B cell (primary cell): Measurements from ENCODE around the gene FAF2. TPM values are rescaled to one million over a fixed set of nuclear protein-coding genes. Genes with fewer than 3 reads are reported as not detected.

Experiments
- ATAC-seq: fragments of 200-7000 bp; cut with Tn5 transposase; one replicate; pipeline ENCODE4 v1.10.0; 2021; ENCODE audit warnings: low read depth, mild to moderate bottlenecking, moderate number of reproducible peaks, moderate library complexity
- CTCF ChIA-PET: fragments of 350-600 bp; sonication (Branson Sonifier 250); formaldehyde crosslinking; loops from one replicate; lab custom pipeline; 2021; ENCODE audit warnings: antibody characterized with exemption, inconsistent platforms; lab: Charles Lee
- POLR2A ChIA-PET: fragments of 350-600 bp; sonication (Branson Sonifier 250); formaldehyde crosslinking; loops from one replicate; lab custom pipeline; 2021; ENCODE audit warnings: antibody characterized with exemption; lab: Charles Lee
- DNase-seq: peaks from one replicate; pipeline ENCODE4 v3.0.0; 2013
- H2AFZ ChIP-seq: 2 replicates; pipeline ENCODE4 v1.6.1; 2012; ENCODE audit warnings: mild to moderate bottlenecking, low read depth, low read length; ENCODE audit not compliant: insufficient read depth, poor library complexity, severe bottlenecking
- H3K27ac ChIP-seq, 2 donors: 1 replicate in 1 of 2; 2 replicates in 1 of 2; pipeline ENCODE4 v1.5.1; 2012 to 2013; ENCODE audit warnings: low read length in 2 of 2, mild to moderate bottlenecking in 2 of 2, moderate library complexity in 1 of 2
- H3K27me3 ChIP-seq, 4 experiments: fragments of 200-600 bp in 1 of 4; sonication (generic) in 1 of 4; replicated peaks in 1 of 4; 1 replicate in 2 of 4; 2 replicates in 2 of 4; pipeline versions ENCODE4 v1.6.1 to v1.7.0; 2013 to 2016; ENCODE audit warnings: low read length in 3 of 4, mild to moderate bottlenecking in 2 of 4, mixed read lengths in 1 of 4, moderate library complexity in 1 of 4; ENCODE audit not compliant: insufficient read depth in 4 of 4, control insufficient read depth in 3 of 4; ENCODE audit errors: control extremely low read depth in 1 of 4
- H3K36me3 ChIP-seq, 2 experiments: replicated peaks in 1 of 2; 1 replicate in 1 of 2; 2 replicates in 1 of 2; pipeline versions ENCODE4 v1.6.1 to v1.7.1; 2013; ENCODE audit warnings: low read length in 1 of 2; ENCODE audit not compliant: insufficient read depth in 2 of 2, control insufficient read depth in 1 of 2; ENCODE audit errors: control extremely low read depth in 1 of 2, extremely low read depth in 1 of 2
- H3K4me1 ChIP-seq, 2 donors: fragments of 200-600 bp in 1 of 2; sonication (generic) in 1 of 2; 1 replicate in 1 of 2; 2 replicates in 1 of 2; pipeline versions ENCODE4 v1.5.1 to v1.6.1; 2013 to 2017; ENCODE audit warnings: low read length in 2 of 2; ENCODE audit not compliant: control insufficient read depth in 2 of 2, insufficient read depth in 2 of 2
- H3K4me2 ChIP-seq: replicated peaks from 2 replicates; pipeline ENCODE3; 2012; ENCODE audit warnings: mild to moderate bottlenecking, low read depth, low read length; ENCODE audit not compliant: poor library complexity, severe bottlenecking
- H3K4me3 ChIP-seq, 5 experiments: fragments of 200-600 bp in 1 of 5; sonication (generic) in 1 of 5; 1 replicate in 3 of 5; 2 replicates in 2 of 5; pipeline versions ENCODE4 v1.5.1 to v1.7.0; 2011 to 2016; ENCODE audit warnings: low read length in 4 of 5, mild to moderate bottlenecking in 4 of 5, low read depth in 2 of 5, control low read depth in 1 of 5, moderate library complexity in 1 of 5; ENCODE audit not compliant: insufficient read depth in 1 of 5; ENCODE audit errors: control extremely low read depth in 1 of 5, extremely low read depth in 1 of 5
- H3K79me2 ChIP-seq: fragments of 200-600 bp; sonication (generic); one replicate; pipeline ENCODE4 v1.6.0; 2016; ENCODE audit warnings: low read length; ENCODE audit not compliant: control insufficient read depth, insufficient read depth
- H3K9ac ChIP-seq: fragments of 200-600 bp; sonication (generic); 2 replicates; pipeline ENCODE4 v1.6.1; 2017; ENCODE audit warnings: mild to moderate bottlenecking, low read length, moderate library complexity
- H3K9me3 ChIP-seq, 3 donors: one replicate each; pipeline versions ENCODE4 v1.6.1 to v1.7.1; 2013; ENCODE audit warnings: low read length in 2 of 3; ENCODE audit not compliant: control insufficient read depth in 2 of 3, insufficient read depth in 1 of 3; ENCODE audit errors: control extremely low read depth in 1 of 3
- H4K20me1 ChIP-seq: 2 replicates; pipeline ENCODE4 v1.6.0; 2012; ENCODE audit warnings: mild to moderate bottlenecking, low read length; ENCODE audit not compliant: insufficient read depth, control insufficient read depth, poor library complexity, severe bottlenecking
- H3K27ac Mint-ChIP-seq: one replicate; pipeline ENCODE4 v1.8.0; 2021; ENCODE audit warnings: mixed read lengths
- H3K27me3 Mint-ChIP-seq: one replicate; pipeline ENCODE4 v1.8.0; 2021; ENCODE audit warnings: mixed read lengths
- H3K4me1 Mint-ChIP-seq: one replicate; pipeline ENCODE4 v1.8.0; 2021; ENCODE audit warnings: mixed read lengths
- H3K4me3 Mint-ChIP-seq: one replicate; pipeline ENCODE4 v1.8.0; 2021; ENCODE audit warnings: mixed read lengths
- H3K9me3 Mint-ChIP-seq: one replicate; pipeline ENCODE4 v1.8.0; 2022; ENCODE audit warnings: mixed read lengths; ENCODE audit not compliant: insufficient read depth
- EZH2 ChIP-seq: IDR thresholded peaks from 2 replicates; pipeline ENCODE4 v1.6.1; 2012; ENCODE audit warnings: borderline replicate concordance, low read depth, mild to moderate bottlenecking, moderate library complexity, low read length; ENCODE audit not compliant: insufficient read depth, poor library complexity, severe bottlenecking
- WGBS: methylation state at CpG from one replicate; pipeline ENCODE4 v1.1.5; 2013; ENCODE audit warnings: missing lambda C conversion rate; ENCODE audit not compliant: insufficient coverage; 5-methylcytosine and 5-hydroxymethylcytosine counted together
- intact Hi-C: fragments of 100-400 bp; cut with micrococcal nuclease; formaldehyde crosslinking; loops from one replicate; pipeline ENCODE4 v1.10.0; 2022
- polyA plus RNA-seq: library from polyadenylated mRNA; depleted of rRNA; stranded (reverse); fragments of >200 nt; gene quantifications from 2 replicates; pipeline ENCODE4 v1.2.3, GENCODE V29; 2012
- total RNA-seq, 2 donors: library from RNA; stranded (reverse); fragments of 120-200 nt in 1 of 2; gene quantifications; 1 replicate in 1 of 2; 2 replicates in 1 of 2; pipeline versions ENCODE4 v1.2.3 to v1.2.4, GENCODE V29; 2013 to 2022
- TF ChIP-seq, protein P1 (sequence below): fragments of 200-600 bp; IDR thresholded peaks from one replicate; pipeline ENCODE4 v1.8.0; 2022; ENCODE audit warnings: antibody characterized with exemption, mild to moderate bottlenecking

Gene FAF2
- total and polyA plus RNA-seq, 2 donors (not counting 1 experiment from before 2014, with no cell fraction given) = 10.9 to 35.1 TPM

DNA sequence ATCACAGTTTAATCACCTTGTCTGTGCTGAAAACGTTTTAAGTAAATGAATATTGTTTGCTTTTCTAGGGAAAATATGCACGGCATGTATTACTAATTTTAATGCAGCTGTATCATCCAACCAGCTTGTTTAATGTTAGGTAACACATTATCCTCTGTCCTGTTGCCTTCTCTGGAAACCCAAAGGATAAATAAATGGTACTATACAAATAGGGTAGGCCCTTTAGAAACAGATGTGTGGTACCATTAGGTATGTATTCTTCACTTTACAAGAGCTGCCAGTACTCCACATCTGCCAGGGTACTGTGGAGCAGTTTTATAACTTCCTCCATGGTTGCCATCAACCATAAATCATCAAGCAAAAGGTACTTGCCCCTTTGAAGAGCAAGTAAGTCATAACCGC, 42.9 kb downstream of the FAF2 start:
- TF ChIP-seq, protein P1, sequence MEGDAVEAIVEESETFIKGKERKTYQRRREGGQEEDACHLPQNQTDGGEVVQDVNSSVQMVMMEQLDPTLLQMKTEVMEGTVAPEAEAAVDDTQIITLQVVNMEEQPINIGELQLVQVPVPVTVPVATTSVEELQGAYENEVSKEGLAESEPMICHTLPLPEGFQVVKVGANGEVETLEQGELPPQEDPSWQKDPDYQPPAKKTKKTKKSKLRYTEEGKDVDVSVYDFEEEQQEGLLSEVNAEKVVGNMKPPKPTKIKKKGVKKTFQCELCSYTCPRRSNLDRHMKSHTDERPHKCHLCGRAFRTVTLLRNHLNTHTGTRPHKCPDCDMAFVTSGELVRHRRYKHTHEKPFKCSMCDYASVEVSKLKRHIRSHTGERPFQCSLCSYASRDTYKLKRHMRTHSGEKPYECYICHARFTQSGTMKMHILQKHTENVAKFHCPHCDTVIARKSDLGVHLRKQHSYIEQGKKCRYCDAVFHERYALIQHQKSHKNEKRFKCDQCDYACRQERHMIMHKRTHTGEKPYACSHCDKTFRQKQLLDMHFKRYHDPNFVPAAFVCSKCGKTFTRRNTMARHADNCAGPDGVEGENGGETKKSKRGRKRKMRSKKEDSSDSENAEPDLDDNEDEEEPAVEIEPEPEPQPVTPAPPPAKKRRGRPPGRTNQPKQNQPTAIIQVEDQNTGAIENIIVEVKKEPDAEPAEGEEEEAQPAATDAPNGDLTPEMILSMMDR = no peak
- TF ChIP-seq EZH2 = no peak
- no peak overlapping the region for H3K27ac ChIP-seq
- Mint-ChIP-seq H3K9me3 (no peaks in the 10 kb centered on the region), H3K27ac (no peak overlapping the region), H3K27me3 (no peaks in the 10 kb centered on the region), H3K4me3 (no peak overlapping the region), H3K4me1 (peaks cover 10% of the 10 kb centered on the region)
- no CpG with 5 or more reads among the region's 3 CpGs for WGBS
- intact Hi-C loops = no loop called here
- H3K9ac ChIP-seq = no peak overlapping the region
- ChIA-PET CTCF (no interaction called here), POLR2A (no interaction called here)
- H3K4me1 ChIP-seq = no peaks in the 10 kb centered on the region
- ATAC-seq = no peak
- H3K9me3 ChIP-seq = no peaks in the 10 kb centered on the region
- peaks cover 14% of the 10 kb centered on the region for H3K79me2 ChIP-seq
- H3K4me2 ChIP-seq = no peak overlapping the region
- H3K36me3 ChIP-seq = peaks cover 24 to 79% of the 10 kb centered on the region in 2 experiments
- no peak overlapping the region for H3K4me3 ChIP-seq
- no peak for DNase-seq
- H3K27me3 ChIP-seq = no peaks in the 10 kb centered on the region
- H4K20me1 ChIP-seq = no peaks in the 10 kb centered on the region
- H2AFZ ChIP-seq = no peak overlapping the region

DNA sequence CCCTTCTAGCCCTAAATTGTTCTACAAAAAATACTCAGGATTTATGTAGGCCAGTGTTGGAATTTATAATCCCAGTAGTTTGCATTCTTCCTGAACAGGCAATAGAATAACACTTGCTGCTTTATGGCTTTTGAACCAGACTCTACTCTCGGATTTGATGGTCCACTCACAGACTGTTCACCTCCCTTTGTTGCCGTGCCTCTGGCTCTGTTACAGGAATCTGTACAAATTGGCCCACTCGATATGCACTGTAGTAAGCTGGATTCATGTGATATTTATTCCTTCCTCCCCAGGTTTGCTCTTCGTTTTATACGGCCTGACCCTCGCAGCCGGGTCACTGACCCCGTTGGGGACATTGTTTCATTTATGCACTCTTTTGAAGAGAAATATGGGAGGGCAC, 43.7 kb downstream of the FAF2 start:
- H3K27me3 ChIP-seq = no peaks in the 10 kb centered on the region
- no peaks in the 10 kb centered on the region for H3K27me3 Mint-ChIP-seq
- no peaks in the 10 kb centered on the region for H3K9me3 ChIP-seq
- H4K20me1 ChIP-seq = no peaks in the 10 kb centered on the region
- H3K9ac ChIP-seq = no peak overlapping the region
- H3K4me1 Mint-ChIP-seq = peaks cover 10% of the 10 kb centered on the region
- no peaks in the 10 kb centered on the region for H3K4me1 ChIP-seq
- intact Hi-C loops = no loop called here
- peaks cover 28 to 79% of the 10 kb centered on the region in 2 experiments for H3K36me3 ChIP-seq
- no peak for DNase-seq
- no peak overlapping the region for H3K4me3 Mint-ChIP-seq
- no peak overlapping the region for H3K27ac ChIP-seq
- no peak overlapping the region for H2AFZ ChIP-seq
- peaks cover 10% of the 10 kb centered on the region for H3K79me2 ChIP-seq
- POLR2A ChIA-PET = no interaction called here
- no peak overlapping the region for H3K4me3 ChIP-seq
- no peak overlapping the region for H3K4me2 ChIP-seq
- ATAC-seq = no peak
- CTCF ChIA-PET = no interaction called here
- TF ChIP-seq EZH2 = no peak
- TF ChIP-seq, protein P1 = no peak
- H3K9me3 Mint-ChIP-seq = no peaks in the 10 kb centered on the region
- no peak overlapping the region for H3K27ac Mint-ChIP-seq
- 96% methylated on average over 4 of the region's 8 CpGs for WGBS
